Vagina (tissue), 2 donors: ENCODE data around the gene ZBTB5.

Experiments used
- CTCF ChIP-seq, 3 experiments: fragments of 450-650 bp in 2 of 3; fragments of 200-600 bp in 1 of 3; sonication (generic) in 1 of 3; IDR thresholded peaks; one replicate each; pipeline ENCODE4 v1.5.1; 2017 to 2019; ENCODE audit warnings: antibody characterized with exemption in 3 of 3, mild to moderate bottlenecking in 2 of 3, moderate library complexity in 2 of 3
- POLR2A ChIP-seq, 2 donors: fragments of 450-650 bp; IDR thresholded peaks; one replicate each; pipeline ENCODE4 v1.6.1; 2017; ENCODE audit warnings: antibody characterized with exemption in 2 of 2, mild to moderate bottlenecking in 2 of 2, moderate library complexity in 2 of 2
- POLR2AphosphoS5 ChIP-seq, 2 donors: sonication (generic); formaldehyde crosslinking; IDR thresholded peaks; one replicate each; pipeline ENCODE4 v1.9.0; 2017; ENCODE audit warnings: antibody characterized with exemption in 2 of 2, mild to moderate bottlenecking in 2 of 2, low read depth in 1 of 2; ENCODE audit not compliant: insufficient read depth in 1 of 2

GRCh38 chr9:37474438-37474837 is 9.2 kb upstream of the ZBTB5 start:
- no peak for TF ChIP-seq POLR2AphosphoS5 (IDR thresholded peaks at IDR 0.05; ENCODE audit: insufficient read depth in 1 of 2, low read depth in 1 of 2)
- no peak for TF ChIP-seq CTCF (IDR thresholded peaks at IDR 0.05)
- no peak for TF ChIP-seq POLR2A (IDR thresholded peaks at IDR 0.05)
